HepG2 (cell line): ENCODE results near the gene STARD13. TPM values are rescaled to one million over a fixed set of nuclear protein-coding genes. Genes with fewer than 3 reads are reported as not detected.

Experiments
- ARID5B ChIP-seq: IDR thresholded peaks from 2 replicates; pipeline ENCODE4 v1.4.0; 2020; ENCODE audit warnings: mild to moderate bottlenecking, missing genetic modification reagents
- CEBPZ ChIP-seq: IDR thresholded peaks from 2 replicates; pipeline ENCODE4 v1.6.1; 2012; ENCODE audit warnings: low read length, improper control_type of control experiment
- FLYWCH1 ChIP-seq: sonication (generic); formaldehyde crosslinking; IDR thresholded peaks from 2 replicates; pipeline ENCODE4 v1.8.1; 2023; ENCODE audit warnings: mild to moderate bottlenecking, missing genetic modification reagents
- FOXP1 ChIP-seq, 2 experiments: fragments of 450-650 bp in 1 of 2; IDR thresholded peaks; 2 replicates each; pipeline ENCODE4 v1.6.1; 2017 to 2018; ENCODE audit warnings: antibody characterized with exemption in 1 of 2
- FUBP1 ChIP-seq: sonication (generic); formaldehyde crosslinking; IDR thresholded peaks from 2 replicates; pipeline ENCODE4 v1.5.1; 2020; ENCODE audit warnings: missing genetic modification reagents, mild to moderate bottlenecking, borderline replicate concordance
- GMEB1 ChIP-seq: sonication (generic); formaldehyde crosslinking; IDR thresholded peaks from 2 replicates; pipeline ENCODE4 v1.5.1; 2020; ENCODE audit warnings: missing genetic modification reagents, mild to moderate bottlenecking, borderline replicate concordance
- NCOA2 ChIP-seq: sonication (generic); formaldehyde crosslinking; IDR thresholded peaks from 2 replicates; pipeline ENCODE4 v1.8.0; 2022; ENCODE audit warnings: inconsistent platforms
- NFIC ChIP-seq: IDR thresholded peaks from 2 replicates; pipeline ENCODE4 v1.6.1; 2012; ENCODE audit warnings: mild to moderate bottlenecking, low read length, inconsistent platforms
- PITX1 ChIP-seq: sonication (generic); formaldehyde crosslinking; IDR thresholded peaks from 2 replicates; pipeline ENCODE4 v1.5.1; 2020; ENCODE audit warnings: mild to moderate bottlenecking, missing genetic modification reagents
- SOX5 ChIP-seq: IDR thresholded peaks from 2 replicates; pipeline ENCODE4 v1.6.1; 2016; ENCODE audit warnings: borderline replicate concordance
- TRAFD1 ChIP-seq: sonication (generic); formaldehyde crosslinking; IDR thresholded peaks from 2 replicates; pipeline ENCODE4 v1.5.1; 2020; ENCODE audit warnings: missing genetic modification reagents, mild to moderate bottlenecking, borderline replicate concordance
- ZNF605 ChIP-seq: sonication (generic); formaldehyde crosslinking; IDR thresholded peaks from 2 replicates; pipeline ENCODE4 v1.8.0; 2022; ENCODE audit warnings: mild to moderate bottlenecking, missing genetic modification reagents
- ZNF704 ChIP-seq: sonication (generic); formaldehyde crosslinking; IDR thresholded peaks from 2 replicates; pipeline ENCODE4 v1.8.1; 2023; ENCODE audit warnings: mild to moderate bottlenecking, inconsistent platforms, moderate library complexity, missing genetic modification reagents, borderline replicate concordance
- polyA plus RNA-seq, 8 experiments: library from polyadenylated mRNA; depleted of rRNA in 3 of 8; stranded (reverse) in 7 of 8; unstranded in 1 of 8; fragments of >200 nt; fragmentation: Illumina TruSeq in 4 of 8; extraction: Trizol in 4 of 8; gene quantifications; 2 replicates each; pipeline versions ENCODE4 v1.2.1 to v1.2.3, GENCODE V29; 2011 to 2016; ENCODE audit warnings: low read depth in 4 of 8, missing spikeins in 1 of 8, mixed read lengths in 1 of 8; ENCODE audit not compliant: insufficient read depth in 1 of 8
- total RNA-seq, 5 experiments: library from RNA; depleted of rRNA; stranded (reverse); fragments of >200 nt; fragmentation: Illumina TruSeq; extraction: Trizol; gene quantifications; 2 replicates each; pipeline ENCODE4 v1.2.3, GENCODE V29; 2016; ENCODE audit warnings: low read depth in 1 of 5

Gene STARD13
- total and polyA plus RNA-seq, 2 of the 13 experiments (the other 11 are each of a cell fraction or from before 2014, with no cell fraction given) = 12.8 to 14.3 TPM

GRCh38 chr13:33194820-33195692 is 90.5 kb downstream of the STARD13 start (continued):
- TF ChIP-seq TRAFD1 (no peak), GMEB1 (CRISPR knock-in tag) (no peak), FLYWCH1 (CRISPR knock-in tag) (no peak), NCOA2 (CRISPR knock-in tag) (peak; percentile 58; the same call in 1 of the 2 replicates), ZNF605 (CRISPR knock-in tag) (no peak), FUBP1 (CRISPR knock-in tag) (no peak), ARID5B (CRISPR knock-in tag) (peak; percentile 71), SOX5 (CRISPR knock-in tag) (peak; percentile 43; the same call in 1 of the 2 replicates), CEBPZ (no peak), FOXP1 (IDR thresholded peaks at IDR 0.05) (no peak), FOXP1 (CRISPR knock-in tag; IDR thresholded peaks at IDR 0.05) (0 out of 2 replicates have a peak, but pooled peaks have one; percentile 35), ZNF704 (no peak), PITX1 (CRISPR knock-in tag) (no peak), NFIC (peak; percentile 38; the same call in 1 of the 2 replicates)
